Activated T-cell treated with anti-CD3 and anti-CD28 coated beads for 4 hours (primary cell): ENCODE results near the gene BST1.
"Not testable (repeated sequence)": the region's sequence is repeated elsewhere in the genome, so short reads cannot be mapped to it uniquely, and the experiment has no call there.

ENCODE experiments used
- DNase-seq: peaks from one replicate; pipeline ENCODE4 v3.0.0-alpha.2; 2020

The BST1 gene

DNA sequence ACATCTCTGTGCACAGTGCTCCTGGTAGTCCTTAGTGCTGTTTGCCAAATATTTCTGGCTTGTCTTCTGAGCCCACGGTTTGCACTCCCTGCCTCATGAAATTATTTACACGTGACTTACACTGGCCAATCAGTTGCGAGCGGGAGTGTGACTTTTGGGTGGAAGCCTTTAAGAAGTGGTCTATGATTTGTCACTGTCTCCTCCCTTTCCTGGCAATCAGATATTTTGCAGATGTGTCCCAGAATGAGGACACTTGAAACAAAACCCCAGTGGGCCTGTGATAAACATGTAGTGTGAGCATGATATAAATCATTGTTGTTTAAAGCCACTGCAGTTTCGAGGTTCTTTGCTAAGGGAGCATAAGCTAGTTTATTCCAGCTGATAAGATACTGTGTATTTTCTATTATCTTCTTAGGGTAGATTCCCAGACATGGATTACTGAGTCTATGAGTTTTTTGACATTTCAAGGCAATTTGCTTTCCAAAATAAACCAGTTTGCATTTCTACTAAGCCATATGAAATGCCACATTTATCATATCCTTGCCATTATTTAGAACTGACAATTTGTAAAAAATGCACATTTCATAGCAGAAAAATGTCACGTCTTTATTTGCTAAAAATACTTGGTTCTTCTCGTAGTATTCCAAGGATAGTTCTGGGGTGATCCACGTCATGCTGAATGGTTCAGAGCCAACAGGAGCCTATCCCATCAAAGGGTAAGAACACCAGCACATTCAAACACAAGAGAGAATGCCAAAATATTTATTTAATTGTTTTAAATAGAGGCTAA, 12.0 kb downstream of the BST1 start:
- no peak for DNase-seq

GRCh38 chr4:15716115-15716514, 13.2 kb downstream of the BST1 start:
- DNase-seq: no peak

DNA sequence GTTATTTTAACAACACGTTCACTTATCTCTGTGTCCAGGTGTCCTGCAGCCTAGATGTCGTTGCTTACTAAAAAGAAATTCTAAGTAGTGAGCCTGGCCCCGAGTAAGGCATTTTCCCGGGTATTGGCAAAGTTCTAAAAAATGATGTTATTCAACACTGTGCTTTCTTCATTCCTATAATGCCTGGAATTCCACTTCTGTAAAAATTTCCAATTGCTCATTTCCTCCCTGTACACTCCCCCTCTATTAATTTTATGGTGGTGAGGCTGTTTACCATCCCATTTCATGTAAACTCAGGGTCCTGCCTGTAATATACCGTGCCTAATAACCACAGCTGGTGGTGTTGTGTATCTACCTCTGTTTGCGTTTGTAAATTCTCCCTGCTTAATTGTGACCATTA, 14.2 kb downstream of the BST1 start:
- DNase-seq: no peak

- no peak for DNase-seq
These were observed 15.0 kb downstream of the BST1 start for GRCh38 chr4:15717657-15718416.

- DNase-seq: no peak
These were observed 15.6 kb downstream of the BST1 start for GRCh38 chr4:15718465-15718864.

- DNase-seq: no peak
These were observed 16.1 kb downstream of the BST1 start for GRCh38 chr4:15718959-15719358.

GRCh38 chr4:15719506-15719905, 16.6 kb downstream of the BST1 start:
- DNase-seq: no peak

- DNase-seq: no peak
These were observed 18.0 kb downstream of the BST1 start for GRCh38 chr4:15720851-15721250.

- DNase-seq: no peak
These were observed 22.7 kb downstream of the BST1 start for GRCh38 chr4:15725608-15726007.

- DNase-seq: peak; percentile 13
These were observed 27.2 kb downstream of the BST1 start for GRCh38 chr4:15729910-15730533.

GRCh38 chr4:15733061-15733460, 30.2 kb downstream of the BST1 start:
- not testable (repeated sequence) for DNase-seq

- no peak for DNase-seq
These were observed 32.7 kb downstream of the BST1 start for GRCh38 chr4:15735536-15735935.

DNA sequence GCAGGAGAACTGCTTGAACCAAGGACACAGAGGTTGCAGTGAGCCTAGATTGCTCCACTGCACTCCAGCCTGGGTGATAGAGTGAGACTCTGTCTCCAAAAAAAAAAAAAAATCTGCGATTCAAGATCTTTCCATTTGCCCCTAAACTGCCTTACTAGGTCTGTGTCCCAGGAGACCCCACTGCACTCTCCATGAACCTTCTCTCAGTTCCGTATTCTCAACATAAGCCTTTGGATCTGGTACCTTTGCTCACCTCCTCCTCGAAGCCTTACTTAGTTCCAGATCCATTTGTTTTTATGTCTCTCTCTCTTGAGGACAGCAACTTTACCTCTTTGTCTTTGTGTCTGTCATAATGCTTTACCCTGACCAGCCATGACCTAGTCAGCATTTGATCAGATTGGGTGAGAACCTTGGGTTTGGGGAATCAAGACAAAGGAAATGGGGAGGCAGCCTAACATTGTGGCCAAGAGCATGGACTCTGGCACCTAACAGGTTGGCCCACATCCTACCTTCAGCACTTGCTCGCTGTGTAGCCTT, 33.7 kb downstream of the BST1 start:
- no peak for DNase-seq

GRCh38 chr4:15737255-15737654, 34.4 kb downstream of the BST1 start:
- no peak for DNase-seq

- no peak for DNase-seq
These were observed 36.0 kb downstream of the BST1 start for GRCh38 chr4:15738877-15739276.

GRCh38 chr4:15740764-15741404, 38.0 kb downstream of the BST1 start:
- no peak for DNase-seq

GRCh38 chr4:15742083-15742582, 39.3 kb downstream of the BST1 start:
- no peak for DNase-seq

- no peak for DNase-seq
These were observed 39.8 kb downstream of the BST1 start for GRCh38 chr4:15742637-15743036.

GRCh38 chr4:15744016-15744545, 41.2 kb downstream of the BST1 start:
- no peak for DNase-seq

- DNase-seq: no peak
These were observed 43.2 kb downstream of the BST1 start for GRCh38 chr4:15746110-15746509.

DNA sequence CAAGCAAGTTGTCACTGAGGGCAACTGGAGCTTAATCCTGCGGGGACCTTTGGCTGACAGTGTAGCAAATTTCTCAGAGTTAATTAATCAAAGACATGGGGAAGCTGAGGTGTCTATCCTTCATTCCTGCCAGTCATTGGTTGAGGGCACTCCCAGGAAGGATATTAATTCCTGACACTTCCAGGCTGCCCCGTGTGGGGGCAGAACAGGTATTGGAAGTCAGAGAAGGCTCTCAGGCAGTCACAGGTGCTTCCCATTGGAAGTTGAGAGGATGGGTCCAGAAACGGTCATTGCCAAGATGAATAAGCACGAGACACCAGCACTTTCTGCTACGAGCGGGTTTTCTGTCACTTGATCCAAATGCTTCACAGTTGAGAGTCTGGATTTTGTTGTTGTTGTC, 46.1 kb downstream of the BST1 start:
- DNase-seq: no peak

- DNase-seq: no peak
These were observed 48.3 kb downstream of the BST1 start for GRCh38 chr4:15751153-15751552.

- DNase-seq: no peak
These were observed 50.2 kb downstream of the BST1 start for GRCh38 chr4:15753081-15753480.
